Psoas muscle (tissue), 8 donors: Measurements from ENCODE around the gene SLC38A10. TPM values are rescaled to one million over a fixed set of nuclear protein-coding genes. Genes with fewer than 3 reads are reported as not detected.

Source experiments
- ATAC-seq, 4 donors: fragments of 200-7000 bp; cut with Tn5 transposase; one replicate each; pipeline ENCODE4 v1.9.1; 2020; ENCODE audit warnings: moderate library complexity in 3 of 4, mild to moderate bottlenecking in 2 of 4
- DNase-seq, 2 donors: peaks; one replicate each; pipeline ENCODE4 v3.0.0-alpha.2; 2020
- H3K27ac ChIP-seq: fragments of 200-600 bp; one replicate; pipeline ENCODE4 v1.8.0; 2022
- H3K27me3 ChIP-seq, 3 donors: fragments of 200-600 bp in 1 of 3; one replicate each; pipeline versions ENCODE4 v1.6.1 to v1.8.0; 2013 to 2022; ENCODE audit warnings: low read length in 2 of 3, mild to moderate bottlenecking in 2 of 3, moderate library complexity in 1 of 3; ENCODE audit not compliant: insufficient read depth in 3 of 3
- H3K36me3 ChIP-seq, 2 donors: fragments of 200-600 bp in 1 of 2; one replicate each; pipeline versions ENCODE4 v1.6.1 to v1.8.0; 2013 to 2022; ENCODE audit warnings: low read depth in 1 of 2, mild to moderate bottlenecking in 1 of 2, moderate library complexity in 1 of 2; ENCODE audit not compliant: insufficient read depth in 1 of 2
- H3K4me1 ChIP-seq: fragments of 200-600 bp; one replicate; pipeline ENCODE4 v1.8.0; 2022
- H3K4me3 ChIP-seq: fragments of 200-600 bp; one replicate; pipeline ENCODE4 v1.8.0; 2022; ENCODE audit warnings: mild to moderate bottlenecking
- H3K9me3 ChIP-seq: fragments of 200-600 bp; one replicate; pipeline ENCODE4 v1.8.0; 2022
- WGBS, 3 donors: extraction: QIAGEN DNeasy Blood & Tissue Kit; methylation state at CpG; one replicate each; pipeline versions ENCODE4 v1.1.6 to v1.1.7; 2013; 5-methylcytosine and 5-hydroxymethylcytosine counted together
- intact Hi-C, 2 donors: fragments of 100-400 bp; cut with DNase I; formaldehyde crosslinking; loops; one replicate each; pipeline versions ENCODE4 v1.11.0 to v1.14.2; 2022
- polyA plus RNA-seq, 3 donors: library from polyadenylated mRNA; stranded (reverse); fragments of 200-250 nt; gene quantifications; one replicate each; pipeline ENCODE4 v1.2.3, GENCODE V29; 2013
- total RNA-seq, 4 donors: library from RNA; stranded (reverse); fragmentation: NEBNext Ultra II Directional in 2 of 4; extraction: Animal tissue kit (Norgen Biotek cat#: 25700) in 2 of 4; gene quantifications; one replicate each; pipeline versions ENCODE4 v1.2.1 to v1.2.4, GENCODE V29; 2021 to 2023
- TF ChIP-seq, protein P1 (sequence below): fragments of 200-600 bp; IDR thresholded peaks from one replicate; pipeline ENCODE4 v1.8.0; 2022; ENCODE audit warnings: antibody characterized with exemption
- donor health status: healthy with polysubstance abuse.
- donor health status: DM: no; HTN: no; CAD: no; lungs with moderate emphysema.
- donor health status: Bipolar disorder and iron deficiency.
- donor health status: healthy.
- donor health status: DM: yes; HTN: yes; CAD: no.
- donor health status: DM: no; HTN: no; CAD: no.
- donor health status: DM: no; HTN: no; CAD: no.
- donor health status: DM: yes; HTN: yes; CAD: no.

SLC38A10 gene
- total and polyA plus RNA-seq, 7 donors, result 16.7 to 40.6 (median 19.8) TPM

DNA sequence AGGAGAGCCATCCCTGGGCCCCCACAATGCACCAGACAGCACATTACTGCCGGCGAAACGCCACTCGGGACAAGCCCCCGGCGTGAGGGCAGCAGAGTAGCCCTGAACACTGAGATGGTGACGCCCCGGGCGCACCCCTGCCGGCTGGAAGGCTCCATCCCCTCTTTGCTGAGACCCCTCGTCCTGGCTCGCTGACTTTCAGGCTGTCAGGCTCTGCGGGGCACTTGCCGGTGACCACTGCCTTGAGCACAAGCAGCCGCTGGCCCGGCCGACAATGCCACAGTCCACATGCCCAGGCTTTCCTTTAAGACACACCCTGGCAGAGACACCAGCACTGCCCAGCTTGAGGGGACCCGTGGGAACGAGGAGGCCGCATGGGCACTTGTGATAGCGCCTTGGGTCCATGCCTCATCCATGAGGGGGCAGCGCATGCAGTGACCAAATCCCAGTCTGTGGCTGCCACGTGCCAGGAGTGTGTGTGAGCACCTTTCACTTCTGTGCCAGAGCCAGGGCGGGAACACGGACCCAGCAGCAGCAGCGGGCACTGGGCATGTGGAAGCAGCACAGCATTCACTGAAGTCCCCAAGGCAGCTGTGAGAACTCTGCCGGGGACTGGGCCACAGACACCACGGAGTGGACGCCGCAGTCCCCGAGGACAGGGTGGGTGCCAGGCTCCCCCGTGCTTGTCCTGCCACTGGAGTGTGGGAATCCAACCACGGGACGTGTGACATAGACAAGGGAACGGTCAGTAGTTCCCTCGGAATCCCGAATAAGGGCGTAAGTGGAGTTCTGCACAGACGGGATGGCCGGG, 31.5 kb downstream of the SLC38A10 start:
- Histone ChIP-seq H3K9me3 (no peaks in the 10 kb centered on the region), H3K36me3 (peaks cover 0 to 89% of the 10 kb centered on the region in 2 donors), H3K27ac (no peak overlapping the region), H3K4me3 (no peak overlapping the region), H3K27me3 (no peaks in the 10 kb centered on the region), H3K4me1 (no peaks in the 10 kb centered on the region)
- ATAC-seq, result no peak
- no peak for DNase-seq
- TF ChIP-seq, protein P1, sequence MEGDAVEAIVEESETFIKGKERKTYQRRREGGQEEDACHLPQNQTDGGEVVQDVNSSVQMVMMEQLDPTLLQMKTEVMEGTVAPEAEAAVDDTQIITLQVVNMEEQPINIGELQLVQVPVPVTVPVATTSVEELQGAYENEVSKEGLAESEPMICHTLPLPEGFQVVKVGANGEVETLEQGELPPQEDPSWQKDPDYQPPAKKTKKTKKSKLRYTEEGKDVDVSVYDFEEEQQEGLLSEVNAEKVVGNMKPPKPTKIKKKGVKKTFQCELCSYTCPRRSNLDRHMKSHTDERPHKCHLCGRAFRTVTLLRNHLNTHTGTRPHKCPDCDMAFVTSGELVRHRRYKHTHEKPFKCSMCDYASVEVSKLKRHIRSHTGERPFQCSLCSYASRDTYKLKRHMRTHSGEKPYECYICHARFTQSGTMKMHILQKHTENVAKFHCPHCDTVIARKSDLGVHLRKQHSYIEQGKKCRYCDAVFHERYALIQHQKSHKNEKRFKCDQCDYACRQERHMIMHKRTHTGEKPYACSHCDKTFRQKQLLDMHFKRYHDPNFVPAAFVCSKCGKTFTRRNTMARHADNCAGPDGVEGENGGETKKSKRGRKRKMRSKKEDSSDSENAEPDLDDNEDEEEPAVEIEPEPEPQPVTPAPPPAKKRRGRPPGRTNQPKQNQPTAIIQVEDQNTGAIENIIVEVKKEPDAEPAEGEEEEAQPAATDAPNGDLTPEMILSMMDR, result no peak
- WGBS, 3 donors, result 90 to 92% (median 92%) methylated on average over 39 to 40 of the region's 40 CpGs
- intact Hi-C loops, result no loop called here

DNA sequence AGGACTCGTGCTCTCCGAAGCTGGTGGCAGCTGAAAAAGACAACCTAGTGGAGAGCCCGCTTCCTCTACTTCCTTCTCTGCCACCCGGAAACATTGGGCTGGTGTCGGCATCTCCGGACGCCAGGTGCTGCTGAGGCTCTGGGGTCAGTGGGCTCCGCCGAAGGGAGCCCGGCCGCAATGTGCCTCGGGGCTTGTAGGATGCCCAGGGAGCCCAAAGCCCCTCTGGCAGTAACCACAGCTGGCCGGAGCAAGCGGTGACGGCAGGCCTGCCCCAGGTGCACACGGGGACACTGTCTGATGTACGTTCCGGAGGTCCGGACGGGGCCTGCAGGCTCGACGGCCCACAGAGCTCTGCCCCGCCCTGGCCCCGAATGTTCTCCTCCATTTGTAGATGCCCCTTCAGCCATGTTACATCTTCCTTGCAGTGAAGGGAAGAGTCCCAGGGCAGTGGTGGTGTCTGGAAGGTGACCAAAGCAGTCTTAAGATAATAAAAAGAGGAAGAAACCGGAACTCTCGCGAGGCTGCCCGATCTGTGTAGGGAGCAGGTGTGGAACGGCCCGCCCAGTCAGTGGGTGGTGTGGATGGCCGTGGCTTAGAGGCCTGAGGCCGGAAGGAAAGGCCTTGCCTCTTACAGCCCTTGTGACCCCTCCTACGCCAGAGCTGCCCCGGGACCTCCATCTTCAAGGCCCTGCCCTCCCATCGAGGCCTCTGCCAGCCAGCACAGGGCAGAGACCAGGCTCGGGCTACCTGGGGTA, 33.3 kb downstream of the SLC38A10 start:
- intact Hi-C loops, result no loop called here
- no peak overlapping the region for H3K27ac ChIP-seq
- TF ChIP-seq, protein P1, result no peak
- no peak for ATAC-seq
- WGBS, 3 donors, result 91 to 93% (median 92%) methylated on average over 35 to 36 of the region's 36 CpGs
- no peaks in the 10 kb centered on the region for H3K27me3 ChIP-seq
- H3K9me3 ChIP-seq, result no peaks in the 10 kb centered on the region
- H3K4me3 ChIP-seq, result no peak overlapping the region
- H3K36me3 ChIP-seq, result peaks cover 0 to 76% of the 10 kb centered on the region in 2 donors
- DNase-seq, result no peak
- no peaks in the 10 kb centered on the region for H3K4me1 ChIP-seq

DNA sequence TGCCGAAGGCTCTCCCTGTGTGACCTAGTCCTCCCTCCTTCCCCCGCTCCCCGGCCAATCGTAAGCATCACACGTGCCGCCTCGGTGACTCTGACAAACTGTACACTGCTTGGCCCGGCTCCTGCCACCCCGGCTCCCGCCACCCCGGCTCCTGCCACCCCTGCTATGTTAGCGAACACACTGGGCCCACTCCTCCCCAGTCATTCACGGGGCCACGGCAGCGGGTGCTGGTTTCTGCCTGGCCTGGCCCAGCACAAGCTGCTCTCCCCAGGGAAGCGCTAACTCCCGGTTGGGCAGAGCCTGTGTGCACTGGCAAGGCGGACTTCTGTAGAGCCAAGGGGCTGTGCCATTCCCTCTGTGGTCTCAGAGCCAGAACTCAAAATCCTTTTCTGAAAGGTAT, 34.0 kb downstream of the SLC38A10 start:
- H3K4me3 ChIP-seq, result no peak overlapping the region
- DNase-seq (no peak), ATAC-seq (no peak)
- peaks cover 0 to 72% of the 10 kb centered on the region in 2 donors for H3K36me3 ChIP-seq
- H3K4me1 ChIP-seq, result peaks cover under 1% of the 10 kb centered on the region
- intact Hi-C loops, result no loop called here
- no peaks in the 10 kb centered on the region for H3K9me3 ChIP-seq
- WGBS, 3 donors, result 92 to 94% (median 94%) methylated on average over 18 of the region's 18 CpGs
- TF ChIP-seq, protein P1, result no peak
- no peaks in the 10 kb centered on the region for H3K27me3 ChIP-seq
- H3K27ac ChIP-seq, result no peak overlapping the region

DNA sequence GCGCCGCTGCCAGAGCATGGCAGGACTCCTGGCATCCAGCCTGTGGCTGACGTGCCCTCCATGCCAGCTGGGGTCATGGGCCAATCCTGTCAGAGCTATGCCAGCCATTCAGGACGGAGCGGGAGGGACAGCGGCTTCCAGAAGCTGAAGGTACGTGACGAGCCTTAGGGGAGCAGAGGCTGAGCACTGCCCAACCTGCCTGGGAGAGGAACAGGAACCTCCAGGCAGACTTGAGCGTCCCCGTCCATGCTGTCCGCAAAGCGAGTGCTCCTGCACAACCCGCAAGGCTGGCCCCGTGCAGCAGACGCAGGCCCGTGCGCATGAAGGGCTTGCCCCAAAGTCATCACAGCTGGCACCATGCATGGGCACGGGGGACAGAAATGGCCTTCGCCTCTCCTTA, 34.5 kb downstream of the SLC38A10 start:
- Histone ChIP-seq H3K27ac (no peak overlapping the region), H3K9me3 (no peaks in the 10 kb centered on the region), H3K36me3 (peaks cover 0 to 68% of the 10 kb centered on the region in 2 donors), H3K27me3 (no peaks in the 10 kb centered on the region), H3K4me1 (peaks cover 5% of the 10 kb centered on the region), H3K4me3 (no peak overlapping the region)
- ATAC-seq (no peak), DNase-seq (no peak)
- intact Hi-C loops, result no loop called here
- 89 to 92% (median 89%) methylated on average over 18 to 19 of the region's 19 CpGs for WGBS, 3 donors
- TF ChIP-seq, protein P1, result no peak
